GM18526 (cell line): ENCODE data around the gene GEMIN7.

Source experiments
- POLR2A ChIP-seq: IDR thresholded peaks from 3 replicates; pipeline ENCODE4 v1.6.1; 2011; ENCODE audit not compliant: insufficient read length; ENCODE audit errors: extremely low read depth

Gene GEMIN7

GRCh38 chr19:45103508-45104319 lies 24.7 kb downstream of the GEMIN7 start:
- TF ChIP-seq POLR2A: no peak

GRCh38 chr19:45104658-45105349 lies 25.7 kb downstream of the GEMIN7 start:
- no peak for TF ChIP-seq POLR2A

GRCh38 chr19:45107621-45108150 lies 28.6 kb downstream of the GEMIN7 start:
- no peak for TF ChIP-seq POLR2A

GRCh38 chr19:45110851-45111266 lies 31.8 kb downstream of the GEMIN7 start:
- no peak for TF ChIP-seq POLR2A

- no peak for TF ChIP-seq POLR2A
These were observed 33.2 kb downstream of the GEMIN7 start for GRCh38 chr19:45112111-45112827.

GRCh38 chr19:45113628-45114027 lies 34.6 kb downstream of the GEMIN7 start:
- no peak for TF ChIP-seq POLR2A

GRCh38 chr19:45114116-45114515 lies 35.1 kb downstream of the GEMIN7 start:
- TF ChIP-seq POLR2A: no peak

GRCh38 chr19:45115809-45116615 lies 37.0 kb downstream of the GEMIN7 start:
- TF ChIP-seq POLR2A: no peak

- TF ChIP-seq POLR2A: no peak
These were observed 38.1 kb downstream of the GEMIN7 start for GRCh38 chr19:45117167-45117594.

- no peak for TF ChIP-seq POLR2A
These were observed 38.6 kb downstream of the GEMIN7 start for GRCh38 chr19:45117671-45118070.

- TF ChIP-seq POLR2A: no peak
These were observed 39.0 kb downstream of the GEMIN7 start for GRCh38 chr19:45118106-45118505.

- no peak for TF ChIP-seq POLR2A
These were observed 40.5 kb downstream of the GEMIN7 start for GRCh38 chr19:45119582-45119981.

- no peak for TF ChIP-seq POLR2A
These were observed 42.8 kb downstream of the GEMIN7 start for GRCh38 chr19:45121827-45122345.

GRCh38 chr19:45122832-45123231 lies 43.8 kb downstream of the GEMIN7 start:
- TF ChIP-seq POLR2A: no peak

GRCh38 chr19:45123440-45123850 lies 44.4 kb downstream of the GEMIN7 start:
- no peak for TF ChIP-seq POLR2A

GRCh38 chr19:45124021-45124420 lies 45.0 kb downstream of the GEMIN7 start:
- TF ChIP-seq POLR2A: no peak
